Activated CD8-positive, alpha-beta T cell treated with anti-CD3 and anti-CD28 coated beads for 36 hours (primary cell): ENCODE results near the gene IMPG2. TPM values are rescaled to one million over a fixed set of nuclear protein-coding genes. Genes with fewer than 3 reads are reported as not detected.

ENCODE experiments used
- ATAC-seq: fragments of 200-7000 bp; cut with Tn5 transposase; one replicate; pipeline ENCODE4 v1.10.0; 2021; ENCODE audit warnings: mild to moderate bottlenecking, moderate library complexity
- CTCF ChIA-PET: fragments of 350-600 bp; sonication (Branson Sonifier 250); formaldehyde crosslinking; loops from one replicate; lab custom pipeline; 2021; ENCODE audit warnings: antibody characterized with exemption; lab: Charles Lee
- POLR2A ChIA-PET: fragments of 350-600 bp; sonication (Branson Sonifier 250); formaldehyde crosslinking; loops from one replicate; lab custom pipeline; 2021; ENCODE audit warnings: antibody characterized with exemption; lab: Charles Lee
- DNase-seq: peaks from one replicate; pipeline ENCODE4 v3.0.0-alpha.2; 2020
- H3K27ac Mint-ChIP-seq: one replicate; pipeline ENCODE4 v1.8.0; 2021; ENCODE audit warnings: mild to moderate bottlenecking, mixed read lengths
- H3K27me3 Mint-ChIP-seq: one replicate; pipeline ENCODE4 v1.8.0; 2021; ENCODE audit warnings: mixed read lengths
- H3K36me3 Mint-ChIP-seq: one replicate; pipeline ENCODE4 v1.8.0; 2021; ENCODE audit warnings: low read depth, mixed read lengths
- H3K4me1 Mint-ChIP-seq: one replicate; pipeline ENCODE4 v1.8.0; 2021; ENCODE audit warnings: low read depth, mixed read lengths
- H3K4me3 Mint-ChIP-seq: one replicate; pipeline ENCODE4 v1.8.0; 2021; ENCODE audit warnings: mild to moderate bottlenecking, moderate library complexity, mixed read lengths
- H3K9me3 Mint-ChIP-seq: one replicate; pipeline ENCODE4 v1.8.0; 2021; ENCODE audit warnings: mixed read lengths
- CTCF ChIP-seq: fragments of 200-600 bp; IDR thresholded peaks from one replicate; pipeline ENCODE4 v1.8.0; 2022; ENCODE audit warnings: antibody characterized with exemption, mild to moderate bottlenecking
- intact Hi-C: fragments of 100-400 bp; cut with micrococcal nuclease; formaldehyde crosslinking; loops from one replicate; pipeline ENCODE4 v1.10.0; 2022
- total RNA-seq, 2 experiments: library from RNA; stranded (reverse); gene quantifications; one replicate each; pipeline ENCODE4 v1.2.3, GENCODE V29; 2021

The IMPG2 gene
- total RNA-seq, 2 experiments from 2014 or later, result 0.13 to 0.14 TPM

GRCh38 chr3:101262393-101263240, 57.8 kb downstream of the IMPG2 start:
- Mint-ChIP-seq H3K4me3 (no peak overlapping the region), H3K27me3 (no peaks in the 10 kb centered on the region), H3K4me1 (peaks cover 2% of the 10 kb centered on the region), H3K27ac (no peak overlapping the region), H3K36me3 (no peaks in the 10 kb centered on the region), H3K9me3 (no peaks in the 10 kb centered on the region)
- DNase-seq (no peak), ATAC-seq (no peak)
- ChIA-PET CTCF (interaction anchor here (0.9 kb wide), 1 partner anchor 57 kb away, joined by 3 read pairs; no protein-coding TSS in a partner anchor), POLR2A (no interaction called here)
- intact Hi-C loops, result no loop called here
- no peak for TF ChIP-seq CTCF

- peaks cover 2% of the 10 kb centered on the region for H3K4me1 Mint-ChIP-seq
- no peak for TF ChIP-seq CTCF
- CTCF ChIA-PET, result interaction anchor here (0.9 kb wide), 1 partner anchor 56 kb away, joined by 3 read pairs; no protein-coding TSS in a partner anchor
- H3K9me3 Mint-ChIP-seq, result no peaks in the 10 kb centered on the region
- intact Hi-C loops, result no loop called here
- no peaks in the 10 kb centered on the region for H3K27me3 Mint-ChIP-seq
- ATAC-seq (no peak), DNase-seq (no peak)
- H3K36me3 Mint-ChIP-seq, result no peaks in the 10 kb centered on the region
- H3K4me3 Mint-ChIP-seq, result no peak overlapping the region
- no peak overlapping the region for H3K27ac Mint-ChIP-seq
- POLR2A ChIA-PET, result no interaction called here
These were observed 58.9 kb downstream of the IMPG2 start for GRCh38 chr3:101261506-101261905.

- no peak for ATAC-seq
- Mint-ChIP-seq H3K27me3 (no peaks in the 10 kb centered on the region), H3K36me3 (no peaks in the 10 kb centered on the region), H3K4me3 (no peak overlapping the region), H3K9me3 (no peaks in the 10 kb centered on the region), H3K27ac (no peak overlapping the region), H3K4me1 (peaks cover 2% of the 10 kb centered on the region)
- CTCF ChIA-PET, result interaction anchor here (1.9 kb wide), 1 partner anchor 8 kb away, joined by 5 read pairs; no protein-coding TSS in a partner anchor
- no peak for DNase-seq
- intact Hi-C loops, result no loop called here
- POLR2A ChIA-PET, result interaction anchor here (0.6 kb wide), 1 partner anchor 12 kb away, joined by 3 read pairs; no protein-coding TSS in a partner anchor
- no peak for TF ChIP-seq CTCF
These were observed 60.7 kb downstream of the IMPG2 start for GRCh38 chr3:101259485-101260341.

GRCh38 chr3:101256511-101256910, 63.9 kb downstream of the IMPG2 start:
- CTCF ChIA-PET, result no interaction called here

More at GRCh38 chr3:101256511-101256910, 63.9 kb downstream of the IMPG2 start:
- Mint-ChIP-seq H3K27ac (no peak overlapping the region), H3K4me1 (no peaks in the 10 kb centered on the region), H3K9me3 (no peaks in the 10 kb centered on the region), H3K27me3 (no peaks in the 10 kb centered on the region), H3K36me3 (no peaks in the 10 kb centered on the region), H3K4me3 (no peak overlapping the region)
- TF ChIP-seq CTCF, result no peak
- DNase-seq, result no peak
- ATAC-seq, result no peak
- intact Hi-C loops, result no loop called here
- POLR2A ChIA-PET, result no interaction called here
